GM21447 (cell line): ENCODE data around the gene MTMR6.
"Not testable (repeated sequence)": the region's sequence is repeated elsewhere in the genome, so short reads cannot be mapped to it uniquely, and the experiment has no call there.

Experiments
- ATAC-seq: cut with Tn5 transposase; IDR thresholded peaks from one replicate; pipeline ENCODE4 v1.9.1; 2021; ENCODE audit not compliant: unreplicated experiment

The MTMR6 gene

GRCh38 chr13:25286969-25287961, at the start of gene MTMR6:
Gene MTMR6 (minus strand): TSS chr13:25287488. CDS start chr13:25287247, 241 bp downstream.
- ATAC-seq = peak; percentile 94

GRCh38 chr13:25335856-25336255, 48.6 kb upstream of the MTMR6 start:
- ATAC-seq = no peak

GRCh38 chr13:25330541-25330940, 43.3 kb upstream of the MTMR6 start:
- ATAC-seq = no peak

- ATAC-seq = no peak
These were observed 42.4 kb upstream of the MTMR6 start for GRCh38 chr13:25329706-25330105.

GRCh38 chr13:25324100-25324499, 36.8 kb upstream of the MTMR6 start:
- no peak for ATAC-seq

- no peak for ATAC-seq
These were observed 32.5 kb upstream of the MTMR6 start for GRCh38 chr13:25319771-25320170.

GRCh38 chr13:25318946-25319345, 31.7 kb upstream of the MTMR6 start:
- ATAC-seq = not testable (repeated sequence)

GRCh38 chr13:25310891-25311290, 23.6 kb upstream of the MTMR6 start:
- no peak for ATAC-seq

GRCh38 chr13:25306671-25307464, 19.6 kb upstream of the MTMR6 start:
- ATAC-seq = no peak

- no peak for ATAC-seq
These were observed 14.8 kb upstream of the MTMR6 start for GRCh38 chr13:25302121-25302520.

GRCh38 chr13:25301347-25302113, 14.2 kb upstream of the MTMR6 start, which contains the start of gene NUP58:
Gene NUP58 (plus strand): TSS chr13:25301625. CDS start chr13:25301774, 149 bp downstream.
- peak; percentile 98 for ATAC-seq

GRCh38 chr13:25300861-25301346, 13.6 kb upstream of the MTMR6 start:
- ATAC-seq = peak; percentile 24

GRCh38 chr13:25295701-25296100, 8.4 kb upstream of the MTMR6 start:
- ATAC-seq = no peak

- no peak for ATAC-seq
These were observed 7.9 kb upstream of the MTMR6 start for GRCh38 chr13:25295228-25295627.

- ATAC-seq = no peak
These were observed 5.0 kb upstream of the MTMR6 start for GRCh38 chr13:25292301-25292700.

- ATAC-seq = no peak
These were observed 4.4 kb upstream of the MTMR6 start for GRCh38 chr13:25291691-25292090.

GRCh38 chr13:25288966-25289365, 1.7 kb upstream of the MTMR6 start:
- no peak for ATAC-seq

GRCh38 chr13:25286308-25286968, 850 bp downstream of the MTMR6 start:
- ATAC-seq = peak; percentile 30

- ATAC-seq = peak; percentile 40
These were observed 5.4 kb downstream of the MTMR6 start for GRCh38 chr13:25281935-25282332.
